Epidermal melanocyte (primary cell): ENCODE results near the gene LAPTM5.

Source experiments
- DNase-seq: peaks from one replicate; pipeline ENCODE4 v3.0.0; 2011; ENCODE audit warnings: low spot score; ENCODE audit not compliant: insufficient read length

The LAPTM5 gene

DNA sequence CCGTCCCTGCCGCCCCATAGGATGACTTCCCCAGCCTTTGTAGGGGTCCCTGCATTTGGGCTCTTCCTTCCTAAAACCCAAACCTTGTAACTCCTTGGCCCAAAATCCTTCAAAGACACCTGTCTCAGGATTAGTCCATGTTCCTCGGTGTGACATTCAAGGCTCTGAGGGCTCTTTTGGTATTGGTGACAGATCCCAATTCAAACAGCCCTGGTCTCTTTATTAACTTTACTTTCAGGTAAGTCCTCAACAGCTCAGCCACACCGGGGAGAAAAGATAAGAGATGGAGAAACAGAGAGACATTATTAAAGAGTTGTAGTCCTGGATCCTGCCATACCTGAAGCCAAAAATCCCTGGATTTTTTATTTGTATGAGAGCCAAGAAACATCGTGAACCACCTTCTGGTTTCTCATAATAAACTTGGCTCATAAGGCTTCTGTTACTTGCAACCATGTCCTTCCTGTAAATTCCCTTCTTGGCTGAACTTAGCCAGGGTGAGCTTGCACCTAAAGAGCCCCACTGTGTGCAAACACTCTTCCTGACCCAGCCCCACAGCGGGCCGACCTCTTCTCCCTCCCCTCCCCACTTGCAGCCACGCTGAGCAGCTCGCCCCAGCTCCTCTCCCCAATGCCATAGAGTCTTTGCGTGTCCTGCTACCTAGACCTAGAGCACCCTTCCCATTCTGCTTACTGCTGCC is 26.3 kb downstream of the LAPTM5 start:
- DNase-seq: no peak

DNA sequence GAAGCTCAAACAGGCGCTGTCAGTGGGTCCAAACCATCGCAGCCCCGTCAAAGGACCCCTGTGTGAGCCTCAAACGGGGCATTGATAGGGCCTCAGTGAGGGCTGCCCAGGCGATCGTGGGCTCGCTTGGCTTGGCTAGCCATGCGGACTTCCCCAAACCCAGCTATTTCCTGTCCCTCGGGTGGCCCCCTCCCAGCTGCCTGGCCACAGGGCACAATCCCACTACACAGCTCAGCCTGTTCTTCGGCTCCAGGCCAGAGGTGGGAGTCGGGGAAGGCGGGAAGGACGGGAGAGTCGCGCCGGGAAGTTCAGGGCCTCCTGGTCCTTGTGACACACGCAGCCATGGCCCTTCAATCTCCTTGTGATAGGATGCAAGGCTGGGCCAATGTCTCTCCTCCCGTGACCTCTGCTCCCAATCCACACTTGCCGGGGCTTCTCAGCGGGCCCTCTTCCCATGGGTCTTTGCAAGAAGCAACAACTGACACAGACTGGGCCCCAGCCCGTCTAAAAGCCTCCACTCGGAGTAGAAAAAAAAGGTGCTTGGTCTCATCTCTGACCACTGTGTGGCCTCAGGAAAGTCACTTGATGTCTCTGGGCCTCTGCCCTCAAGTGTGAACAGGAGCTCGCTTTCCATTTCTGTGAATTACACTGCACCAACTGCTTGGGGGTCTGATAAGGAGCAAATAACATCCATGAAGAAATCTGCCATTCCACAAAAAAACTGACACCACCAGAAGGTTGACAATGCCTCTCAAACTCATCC is 27.0 kb downstream of the LAPTM5 start:
- no peak for DNase-seq

DNA sequence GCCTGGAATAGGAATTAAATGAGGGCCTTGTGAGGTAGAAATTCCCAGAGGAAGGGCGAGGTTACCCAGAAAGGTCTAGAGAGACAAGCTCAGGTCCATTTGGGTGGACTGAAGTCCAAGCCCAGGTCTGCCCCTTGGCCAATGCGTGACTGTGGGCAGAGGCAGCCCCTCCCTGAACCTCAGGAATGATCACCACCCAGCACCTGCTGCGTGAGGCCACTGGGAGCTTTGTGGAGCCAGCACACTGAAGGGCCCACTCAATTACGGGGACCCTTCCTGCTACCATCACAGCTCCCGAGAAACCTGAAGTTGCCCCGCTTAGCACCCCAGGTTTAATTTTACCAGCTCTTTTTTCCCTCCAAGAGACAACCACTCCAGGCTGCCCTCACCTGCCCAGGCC is 27.7 kb downstream of the LAPTM5 start:
- no peak for DNase-seq

DNA sequence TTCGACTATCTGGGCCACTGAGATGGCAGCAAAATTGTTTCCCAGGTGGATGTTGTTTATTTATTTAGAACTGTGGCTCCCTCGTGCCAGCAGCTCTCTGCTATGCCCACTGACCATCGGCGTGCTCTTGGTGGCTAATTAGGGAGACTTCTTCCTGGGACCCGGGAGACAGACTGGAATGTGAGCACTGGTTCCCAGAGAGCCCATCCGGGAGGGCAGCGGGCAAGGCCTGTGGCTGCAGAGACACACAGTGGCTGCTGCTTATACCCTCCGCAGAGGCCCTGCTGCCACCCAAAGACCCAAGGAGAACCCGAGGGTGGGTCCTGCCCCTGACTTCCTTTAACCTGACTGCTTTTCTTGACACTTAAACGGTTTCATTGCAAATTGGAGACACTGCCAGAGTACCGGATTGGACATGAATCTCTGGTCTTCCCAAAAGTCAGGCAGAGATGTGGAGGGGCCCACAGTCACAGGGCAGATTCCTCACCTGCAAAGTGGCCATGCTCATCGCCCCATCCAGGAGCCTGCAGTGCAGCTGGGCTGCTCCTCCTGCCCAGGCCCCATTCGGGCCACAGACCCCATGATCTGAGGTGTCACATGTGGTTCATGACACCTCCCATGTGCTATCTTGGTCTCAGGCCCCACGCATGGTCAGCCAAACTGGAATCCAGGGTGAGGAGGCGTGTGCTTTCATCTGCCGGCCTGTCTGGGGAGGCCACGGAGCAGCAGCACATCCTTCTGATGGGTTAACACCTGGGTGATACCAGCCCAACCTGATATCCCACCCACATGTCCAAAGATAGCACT is 28.5 kb downstream of the LAPTM5 start:
- no peak for DNase-seq

DNA sequence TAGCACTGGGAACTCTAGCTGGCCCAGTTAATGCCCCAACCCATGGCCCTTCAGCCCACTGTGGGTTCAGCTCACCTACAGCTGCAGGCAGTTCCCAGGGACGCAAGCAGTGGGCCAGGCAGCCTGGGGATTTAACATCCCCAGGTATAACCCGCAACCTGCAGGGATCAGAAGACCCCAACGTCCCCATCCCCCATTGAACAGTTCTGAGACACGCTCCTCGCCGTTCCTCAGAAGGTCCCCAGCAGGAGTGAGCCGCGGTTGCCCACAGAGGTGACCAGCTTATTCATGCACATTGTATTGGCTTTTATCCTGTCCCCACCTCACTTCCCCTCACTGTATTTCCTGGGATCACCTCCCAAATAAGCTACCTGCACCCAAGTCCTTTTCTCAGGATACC is 29.2 kb downstream of the LAPTM5 start:
- no peak for DNase-seq

DNA sequence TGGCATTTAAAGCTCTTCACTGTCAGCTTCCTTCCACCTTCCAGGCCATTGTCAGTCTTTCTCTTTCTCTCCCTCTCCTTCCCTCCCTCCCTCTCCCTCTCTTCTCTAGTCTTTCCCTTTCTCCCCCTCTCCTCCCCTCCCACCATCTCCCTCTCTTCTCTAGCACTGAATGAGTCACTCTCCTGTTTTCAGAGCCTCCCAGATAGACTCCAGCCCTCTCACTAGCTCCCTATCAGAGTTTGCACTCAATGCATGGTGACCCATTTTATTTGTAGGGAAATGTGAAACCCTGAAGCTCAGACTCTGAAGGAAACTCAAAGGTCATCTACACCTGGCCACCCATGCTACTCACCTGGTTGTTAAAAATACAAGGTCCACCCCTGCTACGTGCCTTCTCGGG is 29.8 kb downstream of the LAPTM5 start:
- no peak for DNase-seq

DNA sequence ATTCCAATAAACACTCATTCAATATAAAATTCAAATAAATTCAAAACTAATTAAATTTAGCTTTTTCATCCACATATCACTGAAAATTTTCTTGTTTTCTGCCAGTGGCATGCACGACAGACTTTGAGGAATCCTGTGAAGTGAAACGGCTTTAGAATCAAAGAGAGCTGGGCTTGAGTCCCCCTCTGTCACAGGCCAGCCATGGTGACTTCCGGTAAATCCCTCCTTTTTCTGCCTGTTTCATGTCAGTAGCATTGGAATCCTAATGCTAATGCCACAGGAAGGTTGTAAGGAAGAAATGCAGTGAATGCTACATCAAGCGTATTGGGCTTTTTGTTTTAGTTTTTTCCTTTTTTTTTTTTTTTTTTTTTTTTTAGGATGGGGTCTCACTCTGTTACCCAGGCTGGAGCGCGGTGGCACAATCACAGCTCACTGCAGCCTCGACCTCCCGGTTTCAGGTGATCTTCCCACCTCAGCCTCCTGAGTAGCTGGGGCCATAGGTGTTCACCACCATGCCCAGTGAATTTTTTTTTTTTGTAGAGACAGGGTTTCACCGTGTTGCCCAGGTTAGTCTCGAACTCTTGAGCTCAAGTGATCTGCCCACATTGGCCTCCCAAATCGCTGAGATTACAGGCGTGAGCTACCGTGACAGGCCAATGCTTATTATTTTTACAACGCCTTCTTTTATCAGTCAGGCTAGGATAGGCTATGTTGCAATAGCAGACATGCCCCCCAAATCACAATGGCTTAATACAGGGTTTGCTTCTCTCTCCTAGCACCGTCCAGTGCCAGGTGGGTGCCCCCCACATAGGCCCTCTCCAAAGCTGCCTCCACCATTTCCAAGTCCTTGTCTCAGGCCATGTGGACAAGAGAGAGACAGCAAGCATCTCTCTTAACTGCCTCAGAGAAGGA is 30.5 kb downstream of the LAPTM5 start:
- no peak for DNase-seq

DNA sequence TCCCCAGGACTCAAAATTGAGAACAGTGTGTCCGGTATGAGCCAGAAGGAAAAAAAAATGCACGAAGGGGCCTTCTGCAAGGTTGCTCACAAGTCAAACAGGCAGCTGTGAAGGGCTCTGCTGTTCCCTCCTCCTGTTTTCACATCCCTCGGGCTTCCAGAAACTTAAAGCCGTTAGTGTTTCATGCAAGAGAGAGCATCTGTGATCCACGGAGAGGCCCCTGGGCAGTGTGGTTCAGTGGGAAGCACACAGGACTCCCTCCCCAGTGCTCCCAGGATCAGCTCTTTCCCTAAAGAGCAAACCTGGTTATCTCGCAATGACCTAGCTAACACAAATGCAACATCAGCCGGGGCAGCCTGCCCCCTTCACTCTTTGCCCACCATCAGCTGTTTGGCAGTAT is 31.3 kb downstream of the LAPTM5 start:
- DNase-seq: no peak

DNA sequence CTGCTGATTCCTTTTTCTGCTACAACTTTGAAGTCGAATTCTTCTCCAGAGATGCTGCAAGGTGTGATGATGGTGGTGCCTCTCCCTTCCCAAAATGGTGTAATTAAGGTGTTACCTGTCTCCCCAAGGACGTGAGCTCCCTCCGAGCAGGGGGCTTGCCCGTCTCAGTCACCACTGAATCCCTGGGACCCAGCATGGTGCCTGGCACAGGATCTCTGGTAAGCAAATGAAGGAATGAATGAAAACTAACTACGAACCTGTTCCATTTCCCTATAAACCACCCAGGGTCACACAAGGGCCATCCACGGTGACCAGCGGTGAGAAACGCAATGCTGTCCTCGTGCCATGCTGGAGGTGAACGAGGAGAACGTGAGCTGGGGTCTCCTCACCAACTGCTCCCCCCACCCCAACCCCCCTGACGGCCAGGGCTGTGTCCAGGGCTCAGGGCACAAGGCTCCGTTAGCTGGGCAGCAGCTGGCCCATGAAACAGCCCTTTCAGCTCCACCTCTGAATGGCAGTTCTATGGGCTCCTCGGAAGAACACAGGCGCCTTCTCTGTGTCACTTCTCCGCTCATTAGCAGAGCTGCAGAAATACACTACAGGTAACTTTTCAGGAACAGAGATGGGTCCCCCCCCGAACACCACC is 32.0 kb downstream of the LAPTM5 start:
- DNase-seq: no peak

DNA sequence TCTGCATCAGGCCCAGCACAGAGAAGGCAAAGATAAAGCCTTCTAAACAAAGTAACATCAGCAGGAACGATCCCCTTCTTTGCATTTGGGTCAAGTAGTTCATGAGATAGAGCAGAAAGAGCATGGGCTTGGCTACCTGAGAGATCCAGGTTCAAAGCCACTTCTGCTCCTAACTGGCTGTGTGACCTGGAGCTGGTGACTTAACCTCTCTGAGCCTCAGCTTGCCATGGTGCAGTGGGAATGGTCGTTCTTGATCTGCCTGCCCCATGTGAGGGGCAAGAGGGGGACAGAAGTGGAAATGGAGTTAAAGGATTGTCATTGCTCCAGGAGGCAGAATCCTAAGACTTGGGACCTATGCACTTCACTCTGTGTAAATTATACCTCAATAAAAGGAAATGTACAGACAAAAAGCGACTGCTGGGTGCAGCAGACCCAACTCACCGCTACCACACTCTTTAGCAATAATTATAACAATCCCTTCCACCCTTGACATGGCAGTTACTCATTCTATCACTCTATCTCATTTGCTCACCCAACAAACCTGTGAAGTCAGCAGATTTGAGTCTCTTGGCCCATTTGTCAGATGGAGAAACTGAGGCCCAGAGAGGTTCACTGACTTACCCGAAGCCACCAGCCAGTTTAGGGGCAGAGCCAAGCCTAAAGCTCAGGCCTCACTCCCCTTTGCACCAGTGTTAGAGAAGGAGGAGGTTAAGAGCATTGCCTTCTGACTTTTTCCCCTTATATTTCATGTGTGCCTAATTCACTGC is 32.7 kb downstream of the LAPTM5 start:
- DNase-seq: no peak

DNA sequence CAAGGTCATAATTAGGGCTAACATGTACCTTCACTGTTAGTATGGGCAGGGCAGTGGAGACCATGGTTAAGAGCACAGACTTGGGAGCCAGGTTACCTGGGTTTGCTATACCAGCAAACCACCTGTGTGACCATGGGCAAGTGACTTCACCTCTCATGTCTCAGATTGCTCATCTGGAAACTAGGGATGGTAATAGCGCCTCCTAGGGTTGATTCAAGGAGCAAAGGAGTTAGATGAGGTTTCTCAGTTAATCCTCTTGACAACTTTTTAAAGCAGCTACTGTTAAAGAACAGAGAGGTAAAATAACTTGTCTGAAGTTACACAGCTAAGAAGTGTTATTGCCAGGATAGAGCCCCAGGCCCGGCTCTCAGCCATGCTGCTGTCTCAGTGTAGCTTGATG is 33.4 kb downstream of the LAPTM5 start:
- DNase-seq: no peak

DNA sequence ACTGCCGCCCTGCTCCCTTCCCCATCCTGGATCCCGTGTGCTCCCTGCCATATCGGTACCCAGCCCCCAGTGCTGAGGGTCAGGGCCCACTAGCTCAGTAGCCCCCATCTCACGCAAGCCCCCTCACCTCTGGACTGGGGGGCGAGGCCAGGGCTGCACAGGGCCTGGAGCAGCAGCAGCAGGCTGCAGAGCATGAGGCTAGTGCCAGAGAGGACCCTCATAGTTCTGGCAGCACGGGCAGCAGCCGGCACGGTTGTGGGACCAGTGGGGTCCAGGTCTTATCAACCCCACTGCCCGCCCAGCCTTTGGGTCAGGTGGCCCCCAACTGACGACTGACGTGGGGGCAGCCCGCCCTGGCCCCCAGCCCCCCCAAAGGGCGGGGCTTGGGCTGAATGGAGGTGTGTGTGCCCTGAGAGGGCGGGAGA is 34.2 kb downstream of the LAPTM5 start, which contains the start of gene MATN1:
MATN1 (minus strand) TSS at position 255 of the 425 bp plus-strand sequence; CDS start at position 221, 34 bp downstream.
- no peak for DNase-seq

DNA sequence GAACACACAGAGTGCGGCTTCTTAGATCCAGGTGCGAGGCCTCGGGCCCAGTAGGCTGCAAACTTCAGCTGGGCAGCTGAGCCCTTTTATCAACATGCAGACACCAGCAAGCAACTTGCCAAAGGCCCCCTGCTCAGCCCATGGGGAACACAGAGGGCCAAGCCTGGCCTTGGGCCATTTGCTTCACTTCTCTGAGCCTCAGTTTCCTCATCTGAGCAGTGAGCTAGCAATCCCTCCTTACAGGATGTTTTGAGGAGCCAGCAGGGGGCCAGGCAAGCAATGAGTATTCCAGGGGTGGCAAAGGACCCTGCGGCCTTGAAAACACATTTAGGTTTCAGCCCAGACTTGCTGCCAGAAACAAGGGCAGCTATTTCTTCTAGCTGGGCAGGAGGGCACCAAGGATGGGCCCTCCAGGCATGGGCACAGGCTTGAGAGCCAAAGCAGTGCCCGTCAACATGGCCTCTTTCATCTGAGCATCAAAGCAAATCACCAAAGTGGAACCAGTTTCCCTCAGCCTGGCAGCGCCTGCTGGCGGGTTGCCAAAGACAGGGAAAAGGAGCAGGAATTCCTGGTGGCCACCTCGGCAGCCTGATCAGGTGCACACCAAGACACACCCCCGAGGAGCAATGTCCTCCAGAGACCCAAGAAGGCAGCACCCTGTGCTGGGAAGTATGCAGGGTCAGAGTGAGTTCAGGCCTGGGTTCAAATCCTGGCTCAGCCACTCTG is 35.6 kb downstream of the LAPTM5 start:
- no peak for DNase-seq

DNA sequence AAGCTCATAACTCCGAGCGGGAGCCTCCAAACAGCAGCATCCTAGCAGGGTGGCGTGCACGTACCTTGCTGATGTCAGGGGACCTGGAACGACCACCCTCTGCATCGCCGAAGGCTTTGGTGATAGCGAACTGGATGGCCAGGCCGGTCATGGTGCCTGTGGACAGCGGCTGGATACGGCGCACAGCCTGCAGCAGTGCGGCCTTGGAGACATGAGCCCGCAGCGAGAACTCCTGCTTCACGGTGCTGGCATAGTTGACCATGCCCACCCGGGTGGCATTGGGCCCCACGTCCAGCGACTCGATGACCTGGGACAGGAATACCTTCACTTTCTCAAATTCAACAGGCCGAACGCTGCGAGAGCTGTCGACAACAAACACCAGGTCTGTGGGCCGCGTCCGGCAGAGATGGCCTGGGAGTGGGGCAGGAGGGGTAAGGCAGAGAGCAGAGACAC is 36.2 kb downstream of the LAPTM5 start:
- no peak for DNase-seq

DNA sequence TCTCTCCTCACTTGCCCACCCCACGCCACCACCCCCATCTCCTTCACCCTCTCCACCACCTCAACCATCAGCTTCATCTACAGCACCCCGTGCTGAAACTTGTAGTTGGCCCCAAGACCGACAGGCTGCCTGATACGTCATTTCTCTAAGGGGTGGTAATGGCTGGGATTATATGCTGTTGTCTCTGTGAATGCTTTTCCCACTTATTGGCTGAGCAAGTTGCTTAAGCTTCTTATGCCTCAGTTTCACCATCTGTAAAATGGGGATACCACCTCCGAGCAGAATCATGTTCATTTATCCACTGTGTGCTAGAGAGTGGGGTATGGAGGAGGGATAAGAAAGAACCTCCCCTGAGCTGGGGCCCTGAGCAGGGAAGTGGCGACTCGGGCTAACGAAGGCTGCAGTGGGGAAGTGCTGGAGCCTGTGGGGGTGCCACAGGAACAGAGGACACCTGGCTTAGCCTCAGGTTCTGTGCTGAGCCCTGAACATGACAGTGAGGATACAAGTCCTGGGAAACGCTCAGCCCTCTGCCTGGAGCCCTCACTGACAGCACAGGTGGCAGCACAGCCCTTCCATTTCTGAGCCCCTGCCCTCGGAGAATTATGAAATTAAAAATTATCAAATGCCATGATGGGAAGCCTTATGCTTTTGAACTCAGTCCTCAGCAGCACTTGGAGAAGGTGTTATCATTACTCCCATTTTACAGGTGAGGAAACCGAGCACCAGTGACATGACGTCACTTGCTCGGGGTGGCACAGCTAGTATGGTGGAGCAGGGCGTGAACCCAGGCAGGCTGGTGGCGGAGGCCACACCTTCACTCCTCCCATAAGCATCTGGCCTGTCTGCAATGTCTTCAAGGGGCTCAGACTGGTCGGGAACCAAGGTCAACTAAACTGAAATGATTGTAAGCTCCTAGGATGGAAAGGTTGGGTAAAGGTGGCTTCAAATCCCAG is 37.0 kb downstream of the LAPTM5 start:
- DNase-seq: no peak

DNA sequence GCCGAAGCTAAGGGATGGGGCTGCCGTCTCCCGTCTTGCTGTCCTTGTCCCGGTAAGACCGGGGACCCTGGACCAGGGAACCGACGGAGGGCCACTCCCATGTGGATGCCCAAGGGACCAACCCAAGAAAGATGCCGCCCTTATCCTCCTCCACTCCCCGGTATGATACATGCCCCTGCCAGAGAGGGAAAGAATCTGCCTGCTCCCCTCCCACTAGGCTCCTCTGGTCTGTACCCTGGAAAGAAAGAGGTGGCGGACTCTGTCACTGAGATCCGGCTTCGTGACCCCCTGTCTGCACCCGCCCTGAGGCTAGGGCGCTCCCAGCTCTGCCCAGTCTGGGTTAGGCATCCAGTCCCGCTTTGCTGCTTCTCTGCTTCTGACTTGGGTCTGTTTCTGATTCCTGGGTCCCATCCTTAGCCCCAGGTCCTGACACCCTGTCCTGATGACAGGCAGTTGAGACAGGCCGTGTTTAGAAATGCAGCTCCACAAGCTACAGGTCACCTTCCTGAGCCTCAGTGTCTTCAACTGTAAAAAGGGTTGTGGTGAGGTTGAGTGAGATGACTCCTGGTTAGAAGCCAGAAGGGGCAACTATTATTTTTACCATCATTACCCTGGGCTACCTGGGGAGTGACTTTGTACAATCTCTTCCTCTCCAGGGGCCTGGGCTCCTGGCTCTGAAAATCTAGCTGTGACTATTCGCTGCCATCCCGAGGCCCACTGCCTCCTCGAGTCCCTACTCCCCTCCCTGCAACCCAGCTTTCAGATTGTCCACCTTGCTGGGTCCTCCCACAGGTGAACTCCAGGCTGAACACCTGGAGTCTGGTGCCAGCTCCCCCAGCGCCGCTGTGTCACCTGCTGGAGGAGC is 37.9 kb downstream of the LAPTM5 start:
- no peak for DNase-seq
